Measurements from ENCODE around the gene HLTF.
"Not testable (repeated sequence)": the region's sequence is repeated elsewhere in the genome, so short reads cannot be mapped to it uniquely, and the experiment has no call there.

Gene HLTF

GRCh38 chr3:148992027-148992634 lies 94.2 kb downstream of the HLTF start:
- DNase-seq (ENCODE audit: low read depth in 2 of 2), result no peak

- peak; percentile 46 to 49 for DNase-seq (ENCODE audit: low read depth in 2 of 2)
Observed at GRCh38 chr3:148991219-148992026, 94.9 kb downstream of the HLTF start, which contains the start of gene GYG1. GYG1 (plus strand) TSS chr3:148991540; CDS start chr3:148991641, 101 bp downstream.

- DNase-seq (ENCODE audit: low read depth in 2 of 2), result no peak
Observed at GRCh38 chr3:148990236-148990635, 96.1 kb downstream of the HLTF start.

GRCh38 chr3:148987551-148987950 lies 98.8 kb downstream of the HLTF start:
- DNase-seq (ENCODE audit: low read depth in 2 of 2), result not testable (repeated sequence)

- no peak for DNase-seq (ENCODE audit: low read depth in 2 of 2)
Observed at GRCh38 chr3:148981273-148981672, 105.1 kb downstream of the HLTF start.

Data from fibroblast of skin of left quadriceps (primary cell).